GM19452 (cell line): ENCODE data around the gene SLC22A3.
"Not testable (repeated sequence)": the region's sequence is repeated elsewhere in the genome, so short reads cannot be mapped to it uniquely, and the experiment has no call there.

Experiments used
- ATAC-seq: cut with Tn5 transposase; IDR thresholded peaks from one replicate; pipeline ENCODE4 v1.9.1; 2021; ENCODE audit not compliant: unreplicated experiment

Gene SLC22A3, protein sequence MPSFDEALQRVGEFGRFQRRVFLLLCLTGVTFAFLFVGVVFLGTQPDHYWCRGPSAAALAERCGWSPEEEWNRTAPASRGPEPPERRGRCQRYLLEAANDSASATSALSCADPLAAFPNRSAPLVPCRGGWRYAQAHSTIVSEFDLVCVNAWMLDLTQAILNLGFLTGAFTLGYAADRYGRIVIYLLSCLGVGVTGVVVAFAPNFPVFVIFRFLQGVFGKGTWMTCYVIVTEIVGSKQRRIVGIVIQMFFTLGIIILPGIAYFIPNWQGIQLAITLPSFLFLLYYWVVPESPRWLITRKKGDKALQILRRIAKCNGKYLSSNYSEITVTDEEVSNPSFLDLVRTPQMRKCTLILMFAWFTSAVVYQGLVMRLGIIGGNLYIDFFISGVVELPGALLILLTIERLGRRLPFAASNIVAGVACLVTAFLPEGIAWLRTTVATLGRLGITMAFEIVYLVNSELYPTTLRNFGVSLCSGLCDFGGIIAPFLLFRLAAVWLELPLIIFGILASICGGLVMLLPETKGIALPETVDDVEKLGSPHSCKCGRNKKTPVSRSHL

DNA sequence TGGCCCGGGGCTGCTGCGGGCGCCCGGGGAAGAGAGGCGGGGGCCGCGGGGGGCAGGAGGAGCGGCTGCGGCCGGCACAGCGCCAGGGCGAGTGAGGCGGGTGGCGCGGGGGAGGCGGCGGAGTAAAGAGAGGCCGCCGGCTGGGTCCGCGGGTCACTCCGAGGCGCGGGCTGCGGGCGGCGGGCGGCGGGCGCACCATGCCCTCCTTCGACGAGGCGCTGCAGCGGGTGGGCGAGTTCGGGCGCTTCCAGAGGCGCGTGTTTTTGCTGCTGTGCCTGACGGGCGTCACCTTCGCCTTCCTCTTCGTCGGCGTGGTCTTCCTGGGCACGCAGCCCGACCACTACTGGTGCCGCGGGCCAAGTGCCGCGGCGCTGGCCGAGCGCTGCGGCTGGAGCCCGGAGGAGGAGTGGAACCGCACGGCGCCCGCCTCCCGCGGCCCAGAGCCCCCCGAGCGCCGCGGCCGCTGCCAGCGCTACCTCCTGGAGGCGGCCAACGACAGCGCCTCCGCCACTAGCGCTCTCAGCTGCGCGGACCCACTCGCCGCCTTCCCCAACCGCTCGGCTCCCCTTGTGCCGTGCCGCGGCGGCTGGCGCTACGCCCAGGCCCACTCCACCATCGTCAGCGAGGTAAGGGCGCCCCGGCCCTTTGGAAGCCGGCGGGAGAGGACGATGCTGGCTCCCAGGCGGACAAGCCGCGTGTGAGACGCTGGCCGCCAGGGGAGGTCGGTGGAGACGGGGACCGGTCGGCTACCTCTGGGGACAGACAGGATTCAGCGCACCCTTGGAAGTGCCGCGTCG, at the start of gene SLC22A3:
Gene SLC22A3, plus strand, starts transcription at position 156 of the 797 bp plus-strand sequence. Its CDS starts 42 bp downstream, at position 198.
- no peak for ATAC-seq

DNA sequence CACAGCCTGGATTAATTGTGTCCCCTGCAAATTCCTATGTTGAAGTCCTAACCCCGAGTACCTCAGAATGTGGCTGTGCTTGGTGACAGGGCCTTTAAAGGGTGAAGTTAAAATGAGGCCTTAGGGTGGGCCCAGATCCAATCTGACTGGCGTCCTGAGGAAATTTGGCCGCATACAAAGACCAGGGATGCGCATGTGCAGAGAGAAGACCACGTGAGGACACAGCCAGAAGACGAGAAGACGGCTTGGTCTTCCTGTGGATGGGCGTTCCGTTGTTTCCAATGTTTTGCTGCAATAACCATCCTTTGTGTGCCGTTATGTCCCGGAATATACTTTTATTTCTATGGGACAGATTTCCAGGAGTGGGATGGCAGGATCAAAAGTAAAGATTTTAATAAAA, 48.6 kb upstream of the SLC22A3 start:
- ATAC-seq = no peak

DNA sequence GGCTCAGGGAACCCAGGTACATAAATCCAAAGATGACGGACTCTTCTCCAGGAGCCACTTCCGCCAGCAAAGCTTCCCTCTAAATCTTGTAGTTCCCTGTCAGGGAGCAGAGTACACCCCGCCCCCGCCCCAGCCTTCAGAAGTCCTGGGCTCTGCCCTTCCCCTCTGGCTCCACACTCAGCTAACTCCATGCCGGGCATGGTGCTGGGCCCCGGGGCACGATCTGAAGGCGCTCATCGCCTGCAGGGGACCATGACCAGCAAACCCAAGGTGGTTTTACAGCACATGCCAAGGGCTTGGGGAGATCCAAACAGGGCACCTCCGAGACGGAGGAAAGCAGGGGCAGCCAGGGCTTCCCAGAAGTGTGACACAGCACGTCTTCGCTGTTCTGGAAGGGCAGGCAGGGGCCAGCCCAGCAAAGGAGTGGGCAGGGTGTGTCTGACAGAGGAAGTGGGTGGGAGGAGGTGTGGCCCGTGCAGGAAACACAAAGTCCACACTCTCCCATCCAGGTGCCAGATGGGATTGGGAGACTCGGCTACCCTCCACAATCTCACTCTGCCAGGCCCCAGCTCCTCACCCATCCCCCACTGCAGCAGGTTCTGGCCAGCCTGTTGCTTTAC, 48.0 kb upstream of the SLC22A3 start:
- no peak for ATAC-seq

DNA sequence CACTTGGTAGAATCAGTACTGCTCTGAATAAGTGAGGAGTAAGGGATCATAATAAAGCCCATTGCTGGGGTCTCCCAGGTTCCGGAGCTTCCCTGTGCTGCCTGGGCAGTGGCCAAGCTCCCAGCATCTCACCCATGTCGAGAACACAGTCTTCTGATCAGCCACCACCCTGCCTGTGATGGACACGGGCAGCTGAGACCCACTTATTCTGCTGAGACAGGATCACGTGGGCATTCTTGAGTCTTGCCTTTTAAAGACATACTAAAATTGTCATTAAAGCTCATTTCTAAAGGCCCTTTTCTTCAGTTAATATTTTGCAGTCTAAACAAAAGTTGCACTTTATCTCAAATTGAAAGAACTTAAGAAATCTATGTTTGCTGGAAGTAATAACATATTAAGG, 46.8 kb upstream of the SLC22A3 start:
- ATAC-seq = no peak

DNA sequence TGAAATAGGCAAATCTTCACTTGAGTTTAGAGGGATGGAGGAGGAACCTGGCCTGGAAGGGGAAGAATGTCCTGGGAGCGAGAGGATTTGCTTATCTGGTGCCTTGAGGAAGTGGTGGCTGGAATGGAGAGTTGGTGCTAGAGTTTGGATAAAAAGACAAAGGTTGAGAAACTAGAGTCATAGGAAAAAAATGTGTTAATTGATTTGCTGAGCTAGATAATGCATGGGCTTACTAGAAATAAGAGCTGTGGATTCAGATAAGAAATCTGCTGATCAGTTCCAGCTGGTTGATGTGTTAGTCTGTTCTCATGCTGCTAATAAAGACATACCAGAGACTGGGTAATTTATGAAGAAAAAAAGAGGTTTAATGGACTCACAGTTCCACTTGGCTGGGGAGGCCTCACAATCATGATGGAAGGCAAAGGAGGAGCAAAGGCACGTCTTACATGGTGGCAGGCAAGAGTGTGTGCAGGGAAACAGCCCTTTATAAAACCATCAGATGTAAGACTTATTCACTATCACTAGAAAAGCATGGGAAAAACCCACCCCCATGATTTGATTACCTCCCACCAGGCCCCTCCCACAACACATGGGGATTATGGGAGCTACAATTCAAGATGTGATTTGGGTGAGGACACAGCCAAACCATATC, 45.6 kb upstream of the SLC22A3 start:
- not testable (repeated sequence) for ATAC-seq

DNA sequence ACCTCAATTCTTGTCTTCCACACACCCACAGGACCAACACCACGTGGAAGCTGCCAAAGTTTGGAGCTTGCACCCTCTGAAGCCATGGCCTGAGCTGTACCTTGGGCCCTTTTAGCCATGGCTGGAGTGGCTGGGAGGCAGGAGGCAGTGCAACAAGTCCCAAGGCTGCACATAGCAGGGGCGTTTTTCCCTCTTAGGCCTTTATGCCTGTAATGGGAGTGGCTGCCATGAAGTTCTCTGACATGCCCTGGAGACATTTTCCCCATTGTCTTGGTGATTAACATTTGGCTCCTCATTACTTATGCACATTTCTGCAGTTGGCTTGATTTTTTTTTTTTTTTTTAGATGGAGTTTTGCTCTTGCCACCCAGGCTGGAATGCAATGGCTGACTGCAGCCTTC, 44.4 kb upstream of the SLC22A3 start:
- no peak for ATAC-seq

DNA sequence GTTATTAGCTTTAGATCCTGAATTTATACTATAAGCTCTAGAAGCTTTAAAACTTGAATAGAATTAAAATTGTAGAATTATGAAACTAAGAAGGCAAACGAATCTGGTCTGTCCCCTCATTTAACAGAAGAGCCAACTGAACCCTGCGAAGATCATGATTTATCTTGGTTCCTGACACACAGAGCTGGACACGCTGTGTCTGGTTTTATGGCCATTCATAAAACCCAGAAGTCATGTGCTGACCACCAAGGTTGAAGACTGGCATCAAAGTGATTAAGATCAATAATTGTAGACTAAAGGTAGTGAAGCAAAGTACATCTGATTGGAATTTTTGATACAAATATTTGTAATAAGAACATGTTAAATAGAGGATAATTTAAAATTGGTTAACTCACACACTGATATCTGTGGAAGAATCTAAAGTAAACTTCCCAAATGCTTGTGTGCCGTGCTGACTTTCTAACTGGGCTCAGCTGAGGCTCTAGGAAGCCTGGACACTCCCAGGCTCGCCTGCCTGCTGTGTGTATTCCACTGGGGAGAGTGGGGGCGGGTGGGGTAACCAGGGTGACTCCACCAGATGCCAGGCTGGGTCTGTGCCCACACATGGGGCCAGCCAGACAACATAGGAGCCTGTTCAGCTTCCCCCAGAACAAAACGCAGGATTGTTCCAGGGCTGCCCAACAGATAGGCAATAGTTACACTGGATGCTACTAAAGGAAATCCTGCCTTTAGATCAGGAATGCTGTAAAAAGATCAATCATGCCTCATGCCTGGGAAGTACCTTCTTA, 42.1 kb upstream of the SLC22A3 start:
- ATAC-seq = no peak

DNA sequence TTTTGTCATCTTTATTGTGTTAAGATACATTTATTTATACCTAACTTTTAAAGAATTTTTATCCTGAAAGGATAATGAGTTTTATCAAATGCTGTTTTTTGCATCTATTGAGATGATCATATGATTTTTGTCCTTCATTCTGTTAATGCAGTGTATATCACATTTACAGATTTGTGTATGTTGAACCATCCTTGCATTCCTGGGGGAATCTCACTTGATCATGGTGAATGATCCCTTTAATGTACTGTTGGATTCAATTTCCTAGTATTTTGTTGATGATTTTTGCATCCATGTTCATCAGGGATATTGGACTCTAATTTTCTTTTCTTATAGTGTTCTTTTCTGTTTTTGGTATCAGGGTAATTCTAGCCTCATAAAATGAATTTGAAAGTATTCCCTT, 38.5 kb upstream of the SLC22A3 start:
- ATAC-seq = no peak

DNA sequence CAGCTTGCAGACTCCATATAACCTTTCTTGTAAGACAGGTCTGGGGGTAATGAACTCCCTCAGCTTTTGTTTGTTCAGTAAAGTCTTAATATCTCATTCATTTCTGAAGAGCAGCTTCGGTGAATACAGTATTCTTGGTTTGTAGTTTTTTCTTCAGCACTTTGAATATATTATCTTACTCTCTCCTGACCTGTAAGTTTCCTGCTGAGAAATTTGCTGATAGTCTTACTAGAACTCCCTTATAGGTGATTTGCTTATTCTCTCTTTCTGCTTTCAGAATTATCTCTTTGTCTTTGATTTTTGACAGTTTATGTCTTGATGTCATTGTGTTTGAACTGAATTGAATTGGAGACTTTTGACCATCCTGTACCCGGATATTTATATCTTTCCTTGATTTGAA, 35.3 kb upstream of the SLC22A3 start:
- no peak for ATAC-seq

DNA sequence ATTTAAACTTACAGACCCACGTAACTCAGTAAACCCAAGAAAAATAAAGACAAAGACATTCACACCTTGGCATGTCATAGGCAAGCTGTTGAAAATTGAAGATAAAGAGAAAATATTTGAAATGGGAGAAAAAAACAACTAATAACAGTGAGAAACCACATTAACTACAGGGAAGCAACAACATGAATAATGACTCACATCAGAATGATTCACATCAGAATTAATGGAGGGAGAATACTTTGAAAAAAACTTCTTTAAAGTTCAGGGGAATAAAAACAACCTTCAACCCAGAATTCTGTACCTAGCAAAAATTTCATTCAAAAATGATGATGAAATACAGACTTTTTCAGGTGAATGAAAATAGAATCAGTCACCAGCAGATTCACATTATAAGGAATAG, 32.9 kb upstream of the SLC22A3 start:
- no peak for ATAC-seq

DNA sequence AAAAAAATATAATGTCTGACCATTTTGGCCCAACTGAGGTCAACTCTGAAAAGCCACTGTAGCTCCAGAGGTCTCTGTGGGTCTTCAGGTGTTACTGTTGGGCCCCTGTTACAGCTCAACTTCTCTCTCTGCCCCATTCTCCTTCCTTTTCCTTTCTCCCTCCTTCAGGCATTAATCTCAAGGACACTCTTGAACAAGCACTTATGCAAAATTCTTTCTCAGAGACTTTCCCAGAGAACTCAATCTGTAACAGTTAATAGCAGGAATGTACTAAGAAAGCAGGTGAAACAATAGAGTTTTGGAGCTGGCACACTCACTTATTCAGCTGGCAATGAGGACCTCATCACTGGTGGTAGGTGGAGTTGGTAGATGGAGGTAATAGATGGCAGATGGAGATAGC, 31.9 kb upstream of the SLC22A3 start:
- ATAC-seq = no peak

DNA sequence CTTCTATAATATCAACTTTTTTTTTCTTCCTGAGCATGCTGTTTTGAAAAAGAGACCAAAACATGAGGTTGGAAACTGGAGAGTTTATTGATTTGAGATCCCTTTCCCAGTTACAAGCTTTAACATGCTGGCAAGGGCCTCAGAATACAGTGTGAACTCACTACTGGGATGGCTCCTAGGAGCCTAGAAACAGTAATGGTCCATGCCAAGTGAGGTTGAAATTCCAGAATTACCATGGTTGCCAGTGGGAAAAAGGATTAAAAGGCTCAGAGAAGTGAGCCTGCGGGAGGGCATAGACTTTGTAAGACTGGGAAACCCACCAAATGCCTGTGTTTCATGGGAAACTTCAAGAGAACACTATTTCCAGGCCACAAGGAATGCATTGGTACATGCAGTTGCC, 28.9 kb upstream of the SLC22A3 start:
- ATAC-seq = no peak

DNA sequence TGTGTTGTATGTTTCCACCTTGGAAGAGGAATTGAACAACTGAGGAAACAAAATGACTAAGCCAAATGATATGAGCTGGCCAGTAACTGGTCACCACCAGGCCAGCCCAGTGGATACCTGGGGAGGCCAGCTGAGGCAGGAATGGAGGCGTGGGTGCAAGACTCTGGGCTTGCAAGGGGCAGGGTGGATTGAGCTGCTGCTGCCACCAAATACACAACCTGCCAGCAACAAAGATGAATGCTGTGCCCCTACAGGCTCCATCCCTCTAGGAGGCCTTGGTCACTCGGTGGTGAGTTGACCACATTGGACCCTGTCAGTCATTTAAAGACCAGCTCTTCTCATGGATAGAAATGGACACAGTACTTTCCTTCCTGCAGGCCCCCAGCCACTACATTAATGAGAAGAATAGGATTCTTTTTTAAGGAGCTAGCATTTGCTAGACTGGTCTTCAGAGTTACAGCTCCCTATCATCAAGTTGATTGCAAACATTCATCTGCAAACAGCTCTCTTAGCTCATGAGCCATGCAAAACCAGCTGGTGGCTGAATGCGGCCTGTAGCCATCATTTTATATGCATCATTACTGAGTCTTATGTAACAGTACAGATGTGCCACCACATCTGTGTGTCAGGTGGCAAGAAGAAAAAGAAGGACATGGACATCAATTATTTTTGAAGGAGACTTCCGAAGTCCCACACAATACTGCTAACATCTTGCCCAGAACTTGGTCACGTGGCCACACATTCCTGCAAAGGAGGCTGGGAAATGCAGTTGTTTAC, 26.3 kb upstream of the SLC22A3 start:
- ATAC-seq = no peak

DNA sequence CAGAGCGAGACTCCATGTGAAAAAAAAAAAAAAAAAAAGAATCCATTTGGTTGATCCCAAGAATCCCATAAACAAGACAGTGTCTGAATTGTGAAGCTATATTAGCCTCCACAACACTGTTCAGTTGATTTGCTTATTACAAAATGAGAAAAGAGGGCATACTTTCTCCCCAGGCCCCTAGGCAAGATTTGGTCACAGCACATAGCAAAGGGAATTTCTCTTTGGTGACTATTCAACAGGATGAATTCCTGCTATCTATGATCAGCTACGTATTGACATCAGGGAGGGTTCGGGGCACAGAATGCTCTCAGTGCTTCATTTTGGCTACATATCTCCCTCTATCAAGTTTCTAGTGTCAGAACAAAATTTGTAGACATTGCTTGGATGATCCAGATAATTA, 20.2 kb upstream of the SLC22A3 start:
- no peak for ATAC-seq

DNA sequence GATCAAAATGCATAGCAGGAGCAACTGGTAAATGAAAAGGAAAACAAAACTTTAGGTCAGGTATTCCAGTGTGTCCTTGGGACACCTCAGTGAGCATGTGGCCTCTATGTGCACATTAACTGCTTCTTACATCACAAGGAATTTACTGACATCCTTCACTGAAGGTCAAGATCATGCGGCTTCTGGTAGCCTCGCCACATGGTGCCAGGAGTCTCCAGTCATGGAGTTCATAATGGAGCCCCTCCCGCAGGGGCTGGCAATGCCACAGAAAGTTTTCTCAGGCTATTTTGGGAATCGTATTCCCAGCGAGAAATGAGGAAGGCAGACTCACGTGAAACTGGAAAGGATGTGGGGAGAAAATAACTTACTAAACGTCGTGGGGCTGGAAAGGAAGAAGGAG, 19.7 kb upstream of the SLC22A3 start:
- ATAC-seq = no peak

DNA sequence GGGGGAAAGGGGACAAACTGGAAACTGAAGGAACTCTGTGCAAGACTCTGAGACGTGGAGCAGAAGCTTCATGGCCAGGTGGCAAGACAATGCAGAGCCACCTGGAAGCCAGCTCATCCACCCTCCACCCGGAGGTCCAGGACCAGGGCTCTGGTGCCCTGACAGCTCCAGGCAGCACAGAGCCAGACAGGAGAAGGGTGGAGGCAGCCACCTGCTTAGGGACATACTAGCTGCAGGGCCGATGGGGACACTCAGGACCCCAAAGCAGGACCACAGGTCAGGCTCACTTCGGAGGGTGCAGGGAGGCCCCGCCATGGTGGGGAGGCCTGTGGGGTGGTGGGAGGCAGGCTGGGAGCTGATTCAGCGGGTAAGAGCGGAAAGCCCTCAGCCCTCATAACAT, 19.0 kb upstream of the SLC22A3 start:
- ATAC-seq = no peak

DNA sequence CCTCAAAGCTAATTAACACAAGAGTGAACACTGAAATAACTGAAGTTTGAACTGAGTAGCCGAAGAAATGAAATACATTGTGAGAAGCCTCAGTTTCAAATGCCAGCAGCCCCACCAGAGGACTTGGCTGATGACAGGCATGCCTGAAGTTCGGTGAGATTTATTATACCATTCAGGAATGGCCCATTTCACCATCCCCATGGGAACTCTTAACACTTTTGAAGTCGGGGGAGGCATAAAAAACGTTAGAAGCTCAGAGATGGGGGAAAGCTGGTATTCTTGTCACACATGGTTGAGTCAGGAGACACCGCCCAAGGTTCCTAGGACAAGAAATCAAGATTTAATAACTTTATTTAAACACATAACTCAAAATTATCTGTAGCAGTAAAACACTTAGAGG, 17.6 kb upstream of the SLC22A3 start:
- ATAC-seq = no peak

DNA sequence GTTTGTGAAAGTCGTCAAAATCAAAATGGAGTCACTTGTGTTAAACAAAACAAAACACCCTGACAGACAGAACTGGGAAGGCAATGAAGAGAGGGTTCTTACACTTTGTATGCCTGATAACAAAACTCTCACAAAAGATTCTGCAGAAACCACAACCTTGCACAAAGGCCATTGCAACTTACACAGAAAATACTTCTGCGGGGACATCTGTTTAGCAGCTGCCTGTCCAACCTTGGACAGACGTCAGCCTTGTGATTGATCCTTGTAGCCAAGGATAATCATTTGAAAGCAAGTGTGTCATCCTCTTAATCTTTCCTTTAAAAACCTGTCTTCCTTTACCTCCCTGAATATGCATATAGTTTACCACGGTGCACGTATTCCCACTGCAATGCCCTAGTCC, 17.0 kb upstream of the SLC22A3 start:
- ATAC-seq = no peak

DNA sequence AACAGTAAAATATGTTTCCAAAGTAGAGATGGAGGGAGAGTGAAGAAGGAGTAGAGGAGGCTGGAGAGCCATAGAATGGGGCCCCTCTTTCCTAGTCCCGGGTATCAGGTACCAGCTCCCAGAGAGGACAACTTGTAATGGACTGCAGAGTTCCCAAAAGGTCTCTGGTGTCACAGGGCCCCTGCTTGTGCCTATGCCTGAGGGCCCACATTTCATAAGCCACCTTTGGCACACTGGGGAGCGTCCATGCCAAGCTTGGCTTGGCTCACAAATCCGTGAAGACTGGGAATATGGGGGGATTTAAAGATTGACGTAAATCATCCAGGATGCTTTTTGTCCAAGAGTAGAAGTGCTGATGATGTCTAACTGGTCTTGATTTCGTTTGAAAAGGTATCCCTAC, 16.4 kb upstream of the SLC22A3 start:
- no peak for ATAC-seq

DNA sequence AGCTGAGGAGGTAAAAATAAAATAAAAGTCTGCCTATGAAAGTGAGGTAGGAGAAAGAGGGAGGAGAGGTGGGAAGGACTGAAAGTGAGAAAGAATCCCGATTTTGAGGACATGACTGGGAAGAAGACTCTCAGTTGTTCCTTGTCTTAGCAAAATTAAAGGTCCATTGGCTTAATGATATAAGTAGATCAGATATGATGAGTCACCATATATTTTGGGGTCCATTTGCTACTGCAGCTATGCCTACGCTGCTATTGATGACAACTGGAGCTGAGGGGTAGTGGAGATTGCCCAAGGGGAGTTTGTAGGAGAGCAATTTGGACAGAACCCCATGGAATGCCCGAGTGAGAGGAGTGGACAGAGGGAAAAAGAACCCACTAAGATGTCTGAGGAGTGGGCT, 15.1 kb upstream of the SLC22A3 start:
- no peak for ATAC-seq
